ENCODE results near the gene GPR137. TPM values are rescaled to one million over a fixed set of nuclear protein-coding genes. Genes with fewer than 3 reads are reported as not detected.

GPR137 gene
- total RNA-seq, 1 experiment from 2014 or later: 24.4 TPM

GRCh38 chr11:64334764-64335735 lies 49.4 kb downstream of the GPR137 start:
- H2AFZ ChIP-seq (ENCODE audit: low read depth, low read length, poor library complexity, severe bottlenecking): no peak overlapping the region
- no peaks in the 10 kb centered on the region for H3K9me2 ChIP-seq (ENCODE audit: insufficient read depth)
- H3K4me3 ChIP-seq (replicated peaks in 1 of 2; ENCODE audit: low read depth in 1 of 2, low read length in 2 of 2): no peak overlapping the region
- CTCF ChIA-PET: interaction anchor here (0.9 to 2.2 kb wide), 4 partner anchors 12 to 31 kb away, joined by 5 to 20 read pairs (median 7); partner anchors contain the start of genes PRDX5 and TRMT112
- no peaks in the 10 kb centered on the region for H3K36me3 ChIP-seq (ENCODE audit: control insufficient read depth in 1 of 2, insufficient read depth in 2 of 2, low read length in 2 of 2)
- peak; percentile 88 for ATAC-seq
- RAD21 ChIA-PET (ENCODE audit: low non-redundant PET in 1 of 2, low total read pairs in 2 of 2, uncharacterized antibody in 2 of 2, unreplicated experiment in 2 of 2): interaction anchor here (0.8 to 1.6 kb wide), 3 partner anchors 17 to 31 kb away, joined by 3 to 4 read pairs (median 3); partner anchors contain the start of gene PRDX5 (in 1 of the 2)
- H3K4me1 ChIP-seq (ENCODE audit: control insufficient read depth in 1 of 2, insufficient read depth in 2 of 2, low read length in 2 of 2): peaks cover 29 to 46% of the 10 kb centered on the region in 2 experiments
- H3K79me2 ChIP-seq (ENCODE audit: insufficient read depth, low read length): no peaks in the 10 kb centered on the region
- H3K27ac ChIP-seq (ENCODE audit: low read depth, low read length): peak overlapping the region; percentile 15
- no peaks in the 10 kb centered on the region for H3K9me3 ChIP-seq (ENCODE audit: control insufficient read depth in 1 of 2, insufficient read depth in 1 of 2, low read depth in 1 of 2, low read length in 2 of 2)
- H3K9ac ChIP-seq (ENCODE audit: low read length): peak overlapping the region; percentile 14; the same call in 1 of the 2 replicates
- TF ChIP-seq POLR2AphosphoS5 (IDR thresholded peaks at IDR 0.05; ENCODE audit: low read depth, low read length): peak; percentile 72; the same call in 1 of the 2 replicates
- peak; percentile 61 for TF ChIP-seq TCF7L2 (IDR thresholded peaks at IDR 0.05; ENCODE audit: borderline replicate concordance, extremely low read depth, insufficient read depth, insufficient read length)
- peak; percentile 54 for TF ChIP-seq YY1 (IDR thresholded peaks at IDR 0.05; ENCODE audit: extremely low read depth, insufficient replicate concordance, low read depth, low read length)
- peak; percentile 78 for TF ChIP-seq ZBTB33 (IDR thresholded peaks at IDR 0.05; ENCODE audit: extremely low read depth, insufficient replicate concordance, low read length)
- no peak for TF ChIP-seq MAX (IDR thresholded peaks at IDR 0.05)
- H3K4me2 ChIP-seq (ENCODE audit: low read length): peak overlapping the region; percentile 67
- BruUV-seq (replicated peaks): no TSS peak
- POLR2A ChIA-PET: interaction anchor here (0.9 to 5.9 kb wide), 2 partner anchors 18 to 22 kb away, joined by 3 to 77 read pairs; partner anchors contain the start of genes PRDX5 and TRMT112
- peak; percentile 96 for DNase-seq (ENCODE audit: low read depth, low spot score)
- intact Hi-C loops (cut with micrococcal nuclease): no loop called here
- H3K27me3 ChIP-seq (ENCODE audit: insufficient read depth, low read length): no peaks in the 10 kb centered on the region
- no peaks in the 10 kb centered on the region for H4K20me1 ChIP-seq (ENCODE audit: insufficient read depth)

Measured in HCT116 (cell line).